Effector memory CD8-positive, alpha-beta T cell (primary cell): ENCODE measurements around the gene SRSF1.
A peak's percentile ranks its signal among the peaks of the same experiment; 100 is the strongest.

Experiments
- ATAC-seq: fragments of 150-1000 bp; cut with Tn5 transposase; replicated peaks from 2 replicates; pipeline ENCODE4 v1.10.0; 2021; ENCODE audit warnings: mild to moderate bottlenecking, moderate library complexity
- DNase-seq, 3 experiments: peaks; one replicate each; pipeline ENCODE4 v3.0.0; 2021
- H3K27ac Mint-ChIP-seq, 2 donors: one replicate each; pipeline ENCODE4 v1.8.0; 2022; ENCODE audit warnings: mild to moderate bottlenecking in 2 of 2, mixed read lengths in 2 of 2, moderate library complexity in 2 of 2
- H3K27me3 Mint-ChIP-seq, 2 donors: one replicate each; pipeline ENCODE4 v1.8.0; 2022; ENCODE audit warnings: mixed read lengths in 2 of 2
- H3K36me3 Mint-ChIP-seq: one replicate; pipeline ENCODE4 v1.8.0; 2022; ENCODE audit warnings: mild to moderate bottlenecking, moderate library complexity, mixed read lengths; ENCODE audit not compliant: insufficient read depth
- H3K4me1 Mint-ChIP-seq, 2 donors: one replicate each; pipeline ENCODE4 v1.8.0; 2022; ENCODE audit warnings: low read depth in 2 of 2, mixed read lengths in 2 of 2
- H3K4me3 Mint-ChIP-seq, 2 donors: one replicate each; pipeline ENCODE4 v1.8.0; 2022; ENCODE audit warnings: mild to moderate bottlenecking in 2 of 2, mixed read lengths in 2 of 2, moderate library complexity in 2 of 2
- H3K9me3 Mint-ChIP-seq, 2 donors: one replicate each; pipeline ENCODE4 v1.8.0; 2022; ENCODE audit warnings: mixed read lengths in 2 of 2

SRSF1 gene

DNA sequence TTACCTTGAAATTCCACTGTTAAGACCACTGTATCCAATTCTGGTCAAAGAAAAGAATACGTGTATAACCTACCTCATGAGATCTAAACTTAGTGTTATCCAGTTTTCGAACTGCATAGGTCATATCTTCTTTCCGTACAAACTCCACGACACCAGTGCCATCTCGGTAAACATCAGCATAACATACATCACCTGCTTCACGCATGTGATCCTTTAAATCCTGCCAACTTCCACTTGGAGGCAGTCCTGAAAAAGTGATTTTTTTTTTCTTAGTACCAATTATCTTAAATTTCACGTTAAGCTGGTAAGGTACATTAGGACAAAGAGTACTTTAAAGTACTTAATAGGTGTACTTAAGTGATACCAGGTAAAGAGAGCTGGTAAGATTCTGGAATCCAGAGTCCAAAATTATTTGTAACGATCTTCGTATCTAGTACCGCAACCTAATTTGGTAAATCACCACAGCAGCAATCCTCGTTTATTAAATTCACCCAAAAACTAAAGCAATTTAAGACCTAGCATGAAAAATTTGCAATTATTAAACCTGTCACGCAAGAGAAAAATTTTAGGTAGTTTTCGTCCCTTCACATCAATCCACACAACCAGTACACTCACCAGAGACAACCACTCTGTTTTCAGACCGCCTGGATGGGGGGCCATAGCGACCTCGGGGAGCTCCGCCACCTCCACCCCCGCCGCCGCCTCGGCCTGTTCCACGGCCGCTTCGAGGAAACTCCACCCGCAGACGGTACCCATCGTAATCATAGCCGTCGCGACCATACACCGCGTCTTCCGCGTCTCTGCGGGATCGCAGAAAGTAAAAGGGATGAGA, 1.1 kb downstream of the SRSF1 start:
- Mint-ChIP-seq H3K36me3 (peaks cover 72% of the 10 kb centered on the region), H3K27ac (peak overlapping the region; percentile 98 to 99), H3K4me1 (peaks cover 33 to 46% of the 10 kb centered on the region in 2 donors), H3K27me3 (no peaks in the 10 kb centered on the region), H3K4me3 (peak overlapping the region; percentile 100), H3K9me3 (no peaks in the 10 kb centered on the region)
- DNase-seq (peak in 1 of 3 experiments; percentile 35), ATAC-seq (no peak)

DNA sequence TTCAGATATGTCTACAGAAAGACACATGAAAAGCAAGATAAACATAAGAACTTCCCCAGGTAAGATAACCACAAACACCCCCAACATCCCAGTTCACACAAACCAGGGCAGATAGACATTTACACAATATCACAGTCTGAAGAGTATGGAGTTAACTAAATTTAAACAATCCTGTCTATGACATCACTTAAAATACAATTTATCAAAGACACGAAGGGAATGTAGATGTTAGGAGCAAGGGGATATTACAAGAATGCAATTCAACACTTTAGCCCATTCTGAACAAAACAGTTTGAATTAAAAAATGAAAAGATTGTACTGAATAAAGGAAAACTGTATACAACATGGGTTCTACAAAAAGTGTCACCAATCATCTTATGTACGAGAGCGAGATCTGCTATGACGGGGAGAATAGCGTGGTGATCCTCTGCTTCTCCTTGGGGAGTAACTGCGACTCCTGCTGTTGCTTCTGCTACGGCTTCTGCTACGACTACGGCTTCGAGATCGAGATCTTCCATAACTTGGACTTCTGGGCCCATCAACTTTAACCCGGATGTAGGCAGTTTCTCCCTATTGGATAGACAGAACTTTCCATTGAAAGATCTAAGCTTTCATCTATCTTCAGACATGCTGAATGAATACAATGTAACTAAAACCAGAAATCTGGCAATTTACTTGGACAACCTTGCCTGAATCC, 1.9 kb downstream of the SRSF1 start:
- no peaks in the 10 kb centered on the region for H3K27me3 Mint-ChIP-seq
- peaks cover 77% of the 10 kb centered on the region for H3K36me3 Mint-ChIP-seq
- ATAC-seq (no peak), DNase-seq (no peak)
- H3K27ac Mint-ChIP-seq = peak overlapping the region; percentile 98 to 99
- no peaks in the 10 kb centered on the region for H3K9me3 Mint-ChIP-seq
- H3K4me3 Mint-ChIP-seq = peak overlapping the region; percentile 100
- H3K4me1 Mint-ChIP-seq = peaks cover 33 to 46% of the 10 kb centered on the region in 2 donors

DNA sequence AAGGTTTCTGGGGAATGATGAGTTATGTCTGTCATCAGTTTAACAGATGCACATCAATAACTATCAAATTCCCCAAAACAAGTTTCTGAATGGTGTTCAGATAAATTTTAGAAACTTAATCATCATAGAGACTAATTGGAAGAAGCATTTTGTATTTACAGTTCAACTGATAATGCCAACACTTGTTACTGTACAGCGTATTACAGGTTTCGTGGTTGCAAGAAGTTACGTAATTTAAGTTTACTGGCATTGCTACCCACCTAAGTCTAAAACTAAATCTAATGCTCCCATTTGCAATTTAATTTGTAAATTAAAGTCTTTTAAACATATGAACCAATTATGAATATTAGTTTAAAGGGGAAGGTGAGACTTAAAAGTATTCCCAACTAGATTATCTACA, 3.0 kb downstream of the SRSF1 start:
- no peak for DNase-seq
- no peaks in the 10 kb centered on the region for H3K9me3 Mint-ChIP-seq
- H3K27me3 Mint-ChIP-seq = no peaks in the 10 kb centered on the region
- peaks cover 84% of the 10 kb centered on the region for H3K36me3 Mint-ChIP-seq
- no peak for ATAC-seq
- peak overlapping the region in 1 of 2 donors; percentile 41 for H3K4me3 Mint-ChIP-seq
- peak overlapping the region; percentile 35 to 98 for H3K27ac Mint-ChIP-seq
- H3K4me1 Mint-ChIP-seq = peaks cover 36 to 50% of the 10 kb centered on the region in 2 donors

DNA sequence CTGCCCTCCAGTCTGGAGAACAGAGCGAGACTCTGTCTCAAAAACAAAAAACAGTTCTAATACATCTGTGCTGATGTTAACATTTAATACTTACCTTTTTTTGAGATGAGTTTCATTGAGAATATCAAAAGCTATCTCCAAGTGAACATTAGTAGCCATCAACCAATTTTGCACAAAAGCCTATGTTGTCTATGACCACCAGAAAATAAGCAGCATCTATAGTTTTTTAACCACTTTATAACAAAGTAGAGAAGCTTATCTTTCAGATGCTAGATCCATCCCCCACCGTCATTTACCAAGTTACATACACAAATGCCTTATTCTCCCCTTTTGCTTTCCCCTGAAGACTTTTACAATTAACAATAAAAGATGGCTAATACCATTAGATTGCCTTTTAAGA, 4.1 kb downstream of the SRSF1 start:
- H3K4me1 Mint-ChIP-seq = peaks cover 36 to 49% of the 10 kb centered on the region in 2 donors
- peak overlapping the region in 1 of 2 donors; percentile 68 for H3K27ac Mint-ChIP-seq

DNA sequence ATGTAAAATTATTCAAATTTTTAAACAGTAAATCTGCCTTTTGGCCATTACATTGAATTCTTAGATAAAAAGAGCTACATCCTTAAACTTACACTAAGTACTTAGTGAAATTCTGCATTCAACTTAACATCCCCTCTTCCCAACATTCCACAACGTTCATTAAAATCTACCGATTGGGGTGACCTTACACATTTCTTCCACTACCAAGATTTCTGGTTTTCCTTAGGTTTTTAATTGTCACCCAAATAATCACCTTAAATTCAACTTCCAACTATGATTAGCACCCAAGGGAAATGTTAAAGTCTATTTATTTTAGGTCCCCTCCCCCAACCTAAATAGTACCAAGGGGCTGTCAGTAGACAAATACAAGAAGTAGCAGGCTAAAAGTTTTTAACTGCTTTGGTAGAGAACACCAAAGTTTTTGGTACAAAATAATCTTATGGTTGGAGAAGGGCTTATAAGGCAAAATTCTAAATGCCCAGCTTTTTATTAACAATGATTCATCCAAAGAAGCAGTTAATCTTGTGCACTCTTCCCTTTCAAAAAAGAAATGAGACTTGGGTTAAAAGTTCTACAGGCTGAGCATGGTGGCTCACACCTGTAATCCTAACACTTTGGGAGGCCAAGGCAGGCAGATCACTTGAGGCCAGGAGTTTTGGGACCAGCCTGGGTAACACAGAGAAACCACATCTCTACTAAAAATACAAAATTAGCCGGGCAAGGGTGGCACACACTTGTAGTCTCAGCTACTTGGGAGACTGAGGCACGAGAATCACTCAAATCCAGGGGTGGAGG, 4.7 kb downstream of the SRSF1 start:
- Mint-ChIP-seq H3K4me3 (no peak overlapping the region), H3K36me3 (peaks cover 80% of the 10 kb centered on the region), H3K27me3 (no peaks in the 10 kb centered on the region), H3K27ac (peak overlapping the region; percentile 44 to 68), H3K9me3 (no peaks in the 10 kb centered on the region), H3K4me1 (peaks cover 32 to 44% of the 10 kb centered on the region in 2 donors)
- ATAC-seq = no peak
- no peak for DNase-seq

More for the DNA sequence above, 4.1 kb downstream of the SRSF1 start:
- DNase-seq (no peak), ATAC-seq (no peak)
- Mint-ChIP-seq H3K36me3 (peaks cover 86% of the 10 kb centered on the region), H3K9me3 (no peaks in the 10 kb centered on the region), H3K27me3 (no peaks in the 10 kb centered on the region), H3K4me3 (no peak overlapping the region)

DNA sequence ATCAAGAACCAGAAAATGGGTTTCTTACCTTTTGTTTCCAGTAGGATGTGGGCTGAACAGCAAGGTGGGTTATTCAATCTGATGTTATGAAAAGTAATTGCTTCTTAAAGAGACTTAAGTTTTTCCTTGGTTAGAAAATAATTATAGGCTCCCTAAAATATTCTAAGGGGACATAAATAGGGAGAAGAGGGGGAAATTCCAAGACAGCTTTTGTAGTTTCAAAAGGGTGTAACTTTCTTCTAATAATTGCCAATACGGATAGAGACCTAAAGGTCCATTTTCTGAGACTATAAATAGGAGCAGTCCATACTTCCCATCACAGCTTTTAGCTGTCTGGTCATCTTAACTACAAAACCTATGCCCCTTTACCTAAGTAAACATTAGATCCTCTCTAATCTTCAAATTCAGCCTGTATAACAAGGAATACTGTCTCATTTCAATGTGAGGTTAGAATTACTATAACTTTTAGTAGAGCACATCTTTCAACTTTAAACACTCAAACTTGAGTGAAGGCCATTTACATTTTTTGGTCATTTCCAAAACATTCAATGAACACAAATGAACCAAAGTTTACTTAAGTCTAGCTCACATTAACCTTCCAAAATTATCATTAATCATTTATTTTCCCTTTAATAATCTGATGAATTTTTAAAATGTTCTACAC, 5.5 kb downstream of the SRSF1 start:
- Mint-ChIP-seq H3K4me3 (no peak overlapping the region), H3K27me3 (no peaks in the 10 kb centered on the region), H3K27ac (peak overlapping the region; percentile 44 to 68), H3K9me3 (no peaks in the 10 kb centered on the region), H3K4me1 (peaks cover 27 to 41% of the 10 kb centered on the region in 2 donors), H3K36me3 (peaks cover 75% of the 10 kb centered on the region)
- DNase-seq = no peak
- no peak for ATAC-seq

DNA sequence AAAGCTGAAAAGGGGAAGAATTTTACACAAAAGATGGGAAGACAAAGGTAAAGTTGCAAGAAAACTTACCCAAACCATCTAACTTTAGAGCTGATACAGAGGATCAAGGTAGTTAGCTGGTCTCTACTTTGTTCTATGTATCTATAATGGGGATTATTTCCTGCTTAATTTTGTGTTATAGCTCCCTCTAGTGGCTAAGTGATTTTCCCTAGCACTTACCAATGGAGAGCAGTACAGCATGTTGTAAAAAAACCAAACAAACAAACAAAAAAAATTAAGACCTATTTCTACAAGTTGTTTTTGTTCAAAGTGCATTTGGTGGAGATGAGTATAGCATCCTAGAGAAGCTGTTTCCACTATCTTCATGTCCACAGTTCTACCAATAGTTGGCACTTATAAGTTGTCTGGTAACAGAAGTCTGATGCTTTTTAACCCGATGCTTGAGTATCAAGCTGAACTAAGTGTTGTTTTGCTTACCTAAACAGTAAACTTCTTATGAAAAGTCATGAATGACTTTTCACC, 7.5 kb downstream of the SRSF1 start:
- Mint-ChIP-seq H3K27ac (no peak overlapping the region), H3K27me3 (no peaks in the 10 kb centered on the region), H3K36me3 (peaks cover 55% of the 10 kb centered on the region), H3K4me1 (peaks cover 14 to 28% of the 10 kb centered on the region in 2 donors), H3K4me3 (no peak overlapping the region), H3K9me3 (no peaks in the 10 kb centered on the region)
- ATAC-seq = peak; percentile 84
- peak in 2 of 3 experiments; percentile 21 to 31 for DNase-seq

DNA sequence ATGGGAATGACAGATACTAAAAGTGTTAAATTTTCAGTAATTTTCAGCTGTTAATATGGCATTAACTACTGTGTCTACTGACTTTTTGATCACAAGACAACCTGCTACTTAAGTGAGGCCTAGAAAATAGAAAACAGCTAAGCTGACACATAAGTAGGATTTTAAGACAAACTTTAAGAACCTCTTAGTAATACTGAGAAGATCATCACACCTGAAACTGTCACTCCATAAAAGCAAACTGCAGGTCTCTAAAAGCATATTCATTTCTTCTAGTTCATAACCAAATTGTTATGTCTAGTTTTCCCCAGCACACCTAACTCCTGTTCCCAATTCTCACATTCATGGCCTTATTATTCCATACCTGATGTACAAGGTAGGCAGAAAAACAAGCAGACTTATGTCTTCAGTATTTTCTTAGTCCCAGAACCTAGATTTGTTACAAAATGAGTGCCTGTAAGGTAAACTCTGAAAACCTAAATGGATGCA, 8.0 kb downstream of the SRSF1 start:
- DNase-seq (no peak), ATAC-seq (no peak)
- H3K4me3 Mint-ChIP-seq = no peak overlapping the region
- H3K4me1 Mint-ChIP-seq = peaks cover 14 to 33% of the 10 kb centered on the region in 2 donors
- no peaks in the 10 kb centered on the region for H3K27me3 Mint-ChIP-seq
- no peak overlapping the region for H3K27ac Mint-ChIP-seq
- peaks cover 50% of the 10 kb centered on the region for H3K36me3 Mint-ChIP-seq
- no peaks in the 10 kb centered on the region for H3K9me3 Mint-ChIP-seq

DNA sequence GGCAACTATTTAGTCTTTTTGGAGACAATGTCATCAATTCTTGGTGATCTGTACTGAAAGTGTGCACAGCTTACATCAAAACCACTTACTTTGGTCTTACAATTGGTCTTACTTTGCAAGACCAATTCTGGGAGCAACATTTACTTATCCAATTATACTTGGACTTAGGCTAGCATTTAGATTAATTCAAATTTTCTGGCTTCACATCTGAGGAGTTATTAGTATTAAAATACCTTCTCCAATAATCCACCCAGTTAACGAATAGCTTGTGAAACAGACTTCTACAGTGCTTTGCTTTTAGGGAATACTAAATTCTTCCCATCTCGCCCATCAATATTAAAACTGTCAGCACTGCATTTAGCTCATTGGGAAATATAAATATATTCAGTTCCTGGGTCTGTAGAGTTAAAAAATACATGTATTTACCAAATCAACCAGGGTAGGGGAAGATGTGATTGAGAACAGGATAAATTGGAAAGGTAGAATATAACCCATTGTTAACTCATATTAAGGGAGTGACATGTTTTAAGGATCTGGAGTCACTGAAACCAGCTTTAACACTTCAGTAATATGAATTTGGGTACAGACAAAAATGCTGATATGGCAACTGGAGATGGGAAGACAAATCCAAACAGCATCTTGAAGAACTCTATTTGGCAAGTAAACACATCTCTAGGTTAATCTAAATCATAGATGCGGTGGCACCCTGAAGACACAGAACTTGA, 9.8 kb downstream of the SRSF1 start:
- no peaks in the 10 kb centered on the region for H3K9me3 Mint-ChIP-seq
- no peaks in the 10 kb centered on the region for H3K27me3 Mint-ChIP-seq
- DNase-seq = no peak
- H3K27ac Mint-ChIP-seq = peak overlapping the region in 1 of 2 donors; percentile 7
- H3K36me3 Mint-ChIP-seq = peaks cover 32% of the 10 kb centered on the region
- ATAC-seq = no peak
- H3K4me3 Mint-ChIP-seq = no peak overlapping the region
- H3K4me1 Mint-ChIP-seq = peaks cover 15 to 25% of the 10 kb centered on the region in 2 donors

DNA sequence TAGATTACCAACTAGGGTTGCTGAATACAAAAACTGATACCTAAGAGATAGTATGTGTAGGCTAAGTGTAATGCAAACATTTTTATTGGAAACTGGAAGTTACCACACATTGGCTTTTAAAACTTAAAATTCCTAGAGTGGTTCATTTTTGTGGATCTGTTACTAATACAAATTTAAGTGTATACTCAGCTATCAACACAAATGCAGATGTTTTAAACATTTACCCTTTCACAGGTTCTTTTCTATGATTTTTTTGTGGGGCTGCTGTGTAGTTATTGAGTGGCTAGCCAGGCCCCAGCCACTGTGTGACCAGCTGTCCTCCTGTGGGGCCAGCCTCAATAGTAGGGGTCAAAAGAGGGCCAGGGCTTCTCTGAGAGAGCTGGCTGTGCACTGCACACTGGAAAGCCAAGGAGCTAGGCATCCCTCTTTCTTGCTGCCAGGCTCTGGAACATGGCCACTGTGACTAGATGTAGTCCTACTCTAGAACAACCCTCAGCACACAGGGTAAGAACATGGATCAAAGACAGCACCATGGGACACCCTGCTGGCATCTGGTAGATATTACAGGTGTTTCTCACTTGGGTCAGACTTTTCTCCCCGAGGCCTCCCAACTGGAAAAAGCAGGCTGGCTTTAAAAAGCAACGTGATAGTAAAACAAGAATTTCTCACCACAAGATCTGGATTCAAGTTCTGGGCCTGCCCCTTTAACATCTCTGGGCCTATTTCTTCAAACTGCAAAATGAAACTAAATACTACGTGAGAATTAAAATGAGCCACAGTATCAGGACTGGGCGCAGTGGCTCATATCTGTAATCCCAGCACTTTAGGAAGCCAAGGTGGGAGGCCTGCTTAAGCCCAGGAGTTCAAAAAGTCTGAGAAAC, 11.7 kb downstream of the SRSF1 start:
- Mint-ChIP-seq H3K4me1 (peaks cover 15 to 23% of the 10 kb centered on the region in 2 donors), H3K9me3 (no peaks in the 10 kb centered on the region), H3K27me3 (no peaks in the 10 kb centered on the region), H3K27ac (peak overlapping the region; percentile 84 to 89), H3K36me3 (peaks cover 14% of the 10 kb centered on the region), H3K4me3 (peak overlapping the region; percentile 18 to 41)
- ATAC-seq = peak; percentile 87
- DNase-seq = peak; percentile 44 to 55 (median 45)

DNA sequence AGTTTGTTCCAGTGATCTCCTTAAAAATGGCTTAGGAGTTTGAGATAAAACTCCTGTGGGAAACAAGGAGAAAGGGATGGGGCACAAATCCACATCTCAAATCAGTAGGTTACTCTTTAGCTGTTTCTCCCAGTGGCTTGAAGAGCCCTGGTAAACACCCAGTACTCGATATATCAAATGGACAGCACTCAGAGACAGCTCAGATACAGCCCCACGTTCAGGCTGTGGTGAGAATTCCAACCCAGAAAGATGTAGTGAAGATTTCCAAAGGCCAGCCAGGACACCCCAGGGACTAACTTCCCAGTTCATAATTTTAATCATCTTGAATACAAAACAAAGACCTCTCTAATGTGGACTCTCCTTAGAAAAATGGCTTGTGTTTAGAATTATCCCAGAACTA, 12.6 kb downstream of the SRSF1 start:
- H3K27me3 Mint-ChIP-seq = no peaks in the 10 kb centered on the region
- peaks cover 15 to 23% of the 10 kb centered on the region in 2 donors for H3K4me1 Mint-ChIP-seq
- no peak overlapping the region for H3K4me3 Mint-ChIP-seq
- no peaks in the 10 kb centered on the region for H3K9me3 Mint-ChIP-seq
- no peak for DNase-seq
- H3K27ac Mint-ChIP-seq = peak overlapping the region in 1 of 2 donors; percentile 58
- H3K36me3 Mint-ChIP-seq = peaks cover 8% of the 10 kb centered on the region
- ATAC-seq = no peak
